Kidney (tissue), 14 donors: ENCODE results near the gene SP3. TPM values are rescaled to one million over a fixed set of nuclear protein-coding genes. Genes with fewer than 3 reads are reported as not detected.

ENCODE experiments used
- DNase-seq, 5 donors: peaks; one replicate each; pipeline ENCODE4 v3.0.0-alpha.2; 2013 to 2020
- FAIRE-seq: peaks from 2 replicates; lab custom pipeline; 2012; peaks lifted over from hg19 to GRCh38; lab: Jason Lieb, UNC
- H3K27ac ChIP-seq, 2 donors: one replicate each; pipeline ENCODE4 v1.7.0; 2013; ENCODE audit warnings: low read depth in 2 of 2, low read length in 2 of 2, inconsistent platforms in 1 of 2
- H3K27me3 ChIP-seq: one replicate; pipeline ENCODE4 v1.7.1; 2013; ENCODE audit warnings: low read length, inconsistent platforms; ENCODE audit not compliant: control insufficient read depth, insufficient read depth
- H3K36me3 ChIP-seq, 3 donors: one replicate each; pipeline versions ENCODE4 v1.7.0 to v1.7.1; 2013; ENCODE audit warnings: low read length in 3 of 3, control low read depth in 1 of 3, inconsistent platforms in 1 of 3; ENCODE audit not compliant: insufficient read depth in 3 of 3, control insufficient read depth in 2 of 3
- H3K4me1 ChIP-seq, 3 donors: one replicate each; pipeline versions ENCODE4 v1.7.0 to v1.7.1; 2013; ENCODE audit warnings: low read length in 3 of 3, inconsistent platforms in 1 of 3, low read depth in 1 of 3; ENCODE audit not compliant: control insufficient read depth in 2 of 3, insufficient read depth in 2 of 3
- H3K4me3 ChIP-seq, 3 donors: one replicate each; pipeline versions ENCODE4 v1.7.0 to v1.8.1; 2013; ENCODE audit warnings: low read length in 3 of 3, control low read depth in 1 of 3, inconsistent platforms in 1 of 3
- H3K9ac ChIP-seq, 3 donors: one replicate each; pipeline versions ENCODE4 v1.7.0 to v1.7.1; 2013; ENCODE audit warnings: low read length in 3 of 3, control low read depth in 1 of 3, inconsistent platforms in 1 of 3
- H3K9me3 ChIP-seq, 3 donors: one replicate each; pipeline versions ENCODE4 v1.7.0 to v1.7.1; 2013; ENCODE audit warnings: low read length in 3 of 3, control low read depth in 1 of 3, inconsistent platforms in 1 of 3; ENCODE audit not compliant: control insufficient read depth in 2 of 3, insufficient read depth in 1 of 3
- CTCF ChIP-seq: IDR thresholded peaks from 3 replicates; pipeline ENCODE4 v1.5.1; 2012; ENCODE audit warnings: mild to moderate bottlenecking, moderate library complexity, borderline replicate concordance; ENCODE audit not compliant: insufficient read depth; ENCODE audit errors: extremely low read depth
- intact Hi-C: fragments of 100-400 bp; cut with DNase I; formaldehyde crosslinking; loops from one replicate; pipeline ENCODE4 v1.11.1; 2022
- polyA plus RNA-seq: library from polyadenylated mRNA; stranded (reverse); fragments of 350-450 nt; fragmentation: Illumina TruSeq; extraction: RNeasy Lipid Tissue Mini Kit (QIAGEN cat#74804); gene quantifications from one replicate; pipeline ENCODE4 v1.2.3, GENCODE V29; 2014; ENCODE audit warnings: low read depth, low replicate concordance; ENCODE audit not compliant: insufficient read depth
- total RNA-seq: library from RNA; stranded (reverse); fragmentation: NEBNext Ultra II Directional; extraction: Animal tissue kit (Norgen Biotek cat#: 25700); gene quantifications from one replicate; pipeline ENCODE4 v1.2.1, GENCODE V29; 2021
- donor health status: control.
- donor health status: control.
- donor health status: control.
- donor health status: control.
- donor health status: control.
- donor health status: DM: yes; HTN: yes; CAD: no.
- donor health status: Normal renal cell carcinoma (clear cell type).

Gene SP3
- total and polyA plus RNA-seq, 2 donors from 2014 or later, result 14.5 to 86.2 TPM

GRCh38 chr2:173955867-173956266, 9.3 kb downstream of the SP3 start:
- Histone ChIP-seq H3K9me3 (no peaks in the 10 kb centered on the region), H3K4me3 (no peak overlapping the region), H3K4me1 (peaks cover 0 to 2% (median under 1%) of the 10 kb centered on the region in 3 donors), H3K36me3 (peaks cover 15 to 21% (median 18%) of the 10 kb centered on the region in 3 donors), H3K9ac (no peak overlapping the region), H3K27me3 (no peaks in the 10 kb centered on the region), H3K27ac (no peak overlapping the region)
- DNase-seq (no peak), FAIRE-seq (no peak)
- no peak for TF ChIP-seq CTCF
- intact Hi-C loops, result no loop called here

GRCh38 chr2:173955004-173955403, 10.2 kb downstream of the SP3 start:
- no peaks in the 10 kb centered on the region for H3K9me3 ChIP-seq

DNA sequence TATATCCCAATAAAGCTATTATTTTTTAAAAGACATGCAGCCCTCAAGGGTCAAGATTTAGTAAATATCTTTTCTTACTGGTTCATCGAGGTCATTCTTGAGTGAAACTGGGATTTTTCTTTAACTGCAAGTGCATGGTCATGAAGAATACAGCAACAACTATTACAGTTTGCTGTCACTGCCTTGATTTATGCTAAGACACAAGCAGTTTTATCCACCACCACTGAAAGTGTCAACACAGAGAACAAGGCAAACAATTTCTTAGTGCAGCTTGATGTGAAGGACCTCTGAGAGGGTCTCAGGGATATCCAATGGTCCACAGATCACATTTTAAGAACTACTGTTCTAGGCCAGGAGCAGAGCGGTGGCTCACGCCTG, 12.1 kb downstream of the SP3 start:
- DNase-seq, result no peak
- Histone ChIP-seq H3K36me3 (peaks cover 15 to 21% (median 18%) of the 10 kb centered on the region in 3 donors), H3K27ac (no peak overlapping the region), H3K9me3 (no peaks in the 10 kb centered on the region), H3K27me3 (no peaks in the 10 kb centered on the region), H3K9ac (no peak overlapping the region), H3K4me3 (no peak overlapping the region), H3K4me1 (peaks cover 0 to 3% (median 2%) of the 10 kb centered on the region in 3 donors)
- no peak for FAIRE-seq
- intact Hi-C loops, result no loop called here
- no peak for TF ChIP-seq CTCF

More at GRCh38 chr2:173955004-173955403, 10.2 kb downstream of the SP3 start:
- H3K9ac ChIP-seq, result no peak overlapping the region
- peaks cover 15 to 21% (median 18%) of the 10 kb centered on the region in 3 donors for H3K36me3 ChIP-seq
- peaks cover 0 to 2% (median 0%) of the 10 kb centered on the region in 3 donors for H3K4me1 ChIP-seq
- no peak for TF ChIP-seq CTCF
- intact Hi-C loops, result no loop called here
- FAIRE-seq (no peak), DNase-seq (no peak)
- H3K27ac ChIP-seq, result no peak overlapping the region
- H3K4me3 ChIP-seq, result no peak overlapping the region
- no peaks in the 10 kb centered on the region for H3K27me3 ChIP-seq
